T-helper 1 cell treated with Interleukin-12 subunit alpha and Interleukin-12 subunit beta and Interleukin-4 antibody, amounts not matched to agents 30 ng/mL and 1 ng/mL, for 36 hours (primary cell): Measurements from ENCODE around the gene PPM1D. TPM values are rescaled to one million over a fixed set of nuclear protein-coding genes. Genes with fewer than 3 reads are reported as not detected.
"Not testable (repeated sequence)": the region's sequence is repeated elsewhere in the genome, so short reads cannot be mapped to it uniquely, and the experiment has no call there.

Experiments
- intact Hi-C: fragments of 100-400 bp; cut with micrococcal nuclease; formaldehyde crosslinking; loops from one replicate; pipeline ENCODE4 v1.15.1; 2024
- total RNA-seq: library from RNA; stranded (reverse); gene quantifications from 2 replicates; pipeline ENCODE4 v1.2.3, GENCODE V29; 2022

The PPM1D gene
- total RNA-seq, 1 donor from 2014 or later, result 20.4 TPM

- intact Hi-C loops, result not testable (repeated sequence)
Measured at GRCh38 chr17:60593441-60594036, 6.5 kb upstream of the PPM1D start.

DNA sequence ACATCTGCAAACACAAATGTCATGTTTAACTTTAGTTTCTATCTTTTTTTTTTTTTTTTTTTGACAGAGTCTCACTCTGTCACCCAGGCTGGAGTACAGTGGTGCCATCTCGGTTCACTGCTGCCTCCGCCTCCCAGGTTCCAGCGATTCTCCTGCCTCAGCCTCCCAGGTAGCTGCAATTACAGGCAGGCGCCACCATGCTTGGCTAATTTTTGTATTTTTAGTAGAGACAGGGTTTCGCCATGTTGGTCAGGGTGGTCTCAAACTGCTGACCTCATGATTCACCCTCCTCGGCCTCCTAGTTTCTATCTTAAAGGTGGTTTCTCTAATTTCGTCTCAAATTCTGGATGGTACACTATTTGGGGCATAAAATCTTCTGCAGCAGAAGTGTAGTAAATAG lies 5.8 kb upstream of the PPM1D start:
- intact Hi-C loops, result not testable (repeated sequence)

DNA sequence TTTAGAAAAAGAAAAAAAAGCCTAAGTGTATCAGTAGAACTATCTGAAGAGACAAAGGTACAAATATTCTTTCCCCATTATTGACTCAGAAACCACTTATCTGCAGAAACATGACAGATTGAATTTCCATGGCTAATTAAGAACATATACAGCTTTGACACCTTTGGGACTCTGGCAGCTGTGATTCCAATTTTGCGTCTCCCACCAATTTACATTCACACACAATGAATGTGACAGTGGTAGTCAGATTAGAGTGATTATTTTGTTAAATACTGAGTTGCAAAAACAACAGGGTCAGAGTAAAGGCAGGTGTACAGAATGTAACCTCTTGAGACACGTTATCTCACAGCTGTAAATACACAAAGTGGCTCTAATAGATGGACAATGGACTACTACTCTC lies 5.3 kb upstream of the PPM1D start:
- intact Hi-C loops, result loop anchor here (5.0 kb wide), 1 partner anchor 632 kb away; the partner anchor contains the start of gene RNFT1

GRCh38 chr17:60597297-60597696 lies 2.7 kb upstream of the PPM1D start:
- intact Hi-C loops, result loop anchor here (5.0 kb wide), 1 partner anchor 635 kb away; the partner anchor contains the start of gene RNFT1

GRCh38 chr17:60598001-60598736 lies 1.8 kb upstream of the PPM1D start:
- intact Hi-C loops, result loop anchor here (5.0 kb wide), 1 partner anchor 636 kb away; the partner anchor contains the start of gene RNFT1

DNA sequence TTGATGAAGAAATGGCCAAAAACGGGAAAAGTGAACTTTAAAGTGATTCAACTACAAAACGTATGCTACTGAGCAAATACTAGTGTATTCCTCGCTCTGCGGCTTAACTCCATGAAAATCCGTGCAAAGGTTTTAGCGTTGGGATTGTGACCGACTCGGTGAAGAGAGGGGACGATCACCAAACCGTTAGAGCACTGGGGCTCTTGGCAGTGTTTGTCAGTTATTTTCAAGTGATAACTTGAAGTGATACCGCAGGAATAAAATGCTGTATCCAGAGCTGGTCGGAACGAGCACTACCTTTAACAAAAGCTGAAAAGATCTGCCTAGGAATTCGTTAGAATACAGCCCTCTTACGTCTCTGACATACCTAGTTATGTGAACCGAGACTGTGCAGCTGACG lies 773 bp upstream of the PPM1D start:
- intact Hi-C loops, result loop anchor here (5.0 kb wide), 1 partner anchor 637 kb away; the partner anchor contains the start of gene RNFT1

DNA sequence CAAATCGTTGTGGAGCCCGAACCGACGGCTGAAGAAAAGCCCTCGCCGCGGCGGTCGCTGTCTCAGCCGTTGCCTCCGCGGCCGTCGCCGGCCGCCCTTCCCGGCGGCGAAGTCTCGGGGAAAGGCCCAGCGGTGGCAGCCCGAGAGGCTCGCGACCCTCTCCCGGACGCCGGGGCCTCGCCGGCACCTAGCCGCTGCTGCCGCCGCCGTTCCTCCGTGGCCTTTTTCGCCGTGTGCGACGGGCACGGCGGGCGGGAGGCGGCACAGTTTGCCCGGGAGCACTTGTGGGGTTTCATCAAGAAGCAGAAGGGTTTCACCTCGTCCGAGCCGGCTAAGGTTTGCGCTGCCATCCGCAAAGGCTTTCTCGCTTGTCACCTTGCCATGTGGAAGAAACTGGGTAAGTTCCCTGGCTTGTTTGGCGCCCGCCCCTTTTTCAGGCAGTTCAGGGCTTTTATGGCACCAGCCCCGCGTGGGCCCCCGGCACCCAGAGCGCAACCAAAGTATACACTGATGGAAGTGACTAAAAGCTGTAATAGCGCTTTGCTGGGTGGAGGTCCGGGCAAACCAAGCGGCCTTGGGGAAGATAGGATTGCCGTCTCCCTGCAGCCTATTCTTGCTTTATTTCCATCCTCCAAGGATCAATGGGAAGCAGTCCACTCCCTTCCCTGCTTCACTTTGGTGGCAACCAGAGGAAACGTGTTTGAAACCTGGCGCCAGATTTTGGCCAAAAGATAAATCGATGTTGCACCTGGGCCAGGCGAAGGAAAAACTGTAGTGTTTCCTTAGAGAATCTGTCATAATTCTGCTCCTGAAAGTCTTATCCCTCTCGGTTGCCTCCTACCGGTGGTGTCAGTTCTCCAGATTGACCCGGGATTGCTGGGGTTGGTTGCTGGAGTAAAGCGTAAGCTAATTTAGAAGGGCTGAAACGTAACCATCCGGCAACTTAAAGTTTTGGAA lies 775 bp downstream of the PPM1D start:
- intact Hi-C loops, result loop anchor here (1.0 to 10.0 kb wide), 10 partner anchors 23 to 1036 kb away; partner anchors contain the start of genes BCAS3, CLTC, DHX40 and RPS6KB1

GRCh38 chr17:60601447-60602384 lies 1.7 kb downstream of the PPM1D start:
- intact Hi-C loops, result loop anchor here (1.0 to 10.0 kb wide), 7 partner anchors 37 to 1037 kb away; partner anchors contain the start of genes CLTC, DHX40, RPS6KB1 and TUBD1

DNA sequence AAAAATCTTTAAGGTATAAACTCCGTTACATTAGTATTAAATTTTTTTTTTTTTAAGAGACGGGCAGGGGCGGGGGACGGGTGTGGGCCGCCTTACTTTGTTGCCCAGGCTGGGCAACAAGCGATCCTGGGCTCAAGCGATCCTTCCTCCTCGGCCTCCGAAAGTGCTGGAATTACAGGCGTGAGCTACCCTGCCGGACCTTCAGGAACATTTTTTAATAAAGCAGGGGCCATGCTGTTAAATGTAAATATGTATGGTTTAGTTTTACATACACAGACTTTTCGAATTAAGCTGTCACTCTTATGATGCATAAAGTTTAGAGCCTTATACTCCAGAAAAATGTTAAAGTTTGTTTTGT lies 2.4 kb downstream of the PPM1D start:
- intact Hi-C loops, result loop anchor here (10.0 kb wide), 2 partner anchors 468 to 1038 kb away; partner anchors contain the start of gene DHX40

GRCh38 chr17:60602871-60603270 lies 2.9 kb downstream of the PPM1D start:
- intact Hi-C loops, result loop anchor here (10.0 kb wide), 2 partner anchors 468 to 1038 kb away; partner anchors contain the start of gene DHX40

- intact Hi-C loops, result loop anchor here (10.0 kb wide), 2 partner anchors 469 to 1039 kb away; partner anchors contain the start of gene DHX40
Measured at GRCh38 chr17:60603477-60603876, 3.5 kb downstream of the PPM1D start.

GRCh38 chr17:60604686-60605334 lies 4.8 kb downstream of the PPM1D start:
- intact Hi-C loops, result loop anchor here (10.0 kb wide), 2 partner anchors 470 to 1040 kb away; partner anchors contain the start of gene DHX40

DNA sequence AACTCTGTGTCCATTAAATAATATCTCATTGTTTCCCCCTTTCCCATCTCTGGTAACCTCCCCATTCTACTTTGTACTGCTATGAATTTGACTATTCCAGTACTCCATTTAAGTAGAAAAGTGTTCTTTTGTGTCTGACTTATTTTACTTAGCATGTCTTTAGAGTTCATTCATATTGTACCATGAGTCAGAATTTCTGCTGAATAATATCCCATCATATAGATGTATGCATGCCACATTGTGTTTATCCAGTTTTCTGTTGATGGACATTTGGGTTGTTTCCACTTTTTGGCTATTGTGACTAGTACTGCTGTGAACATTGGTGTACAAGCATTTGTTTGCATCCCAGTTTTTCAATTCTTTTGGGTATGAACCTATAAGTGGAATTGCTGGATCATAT lies 6.0 kb downstream of the PPM1D start:
- intact Hi-C loops, result loop anchor here (10.0 kb wide), 2 partner anchors 471 to 1041 kb away; partner anchors contain the start of gene DHX40

GRCh38 chr17:60610473-60610872 lies 10.5 kb downstream of the PPM1D start:
- intact Hi-C loops, result no loop called here

DNA sequence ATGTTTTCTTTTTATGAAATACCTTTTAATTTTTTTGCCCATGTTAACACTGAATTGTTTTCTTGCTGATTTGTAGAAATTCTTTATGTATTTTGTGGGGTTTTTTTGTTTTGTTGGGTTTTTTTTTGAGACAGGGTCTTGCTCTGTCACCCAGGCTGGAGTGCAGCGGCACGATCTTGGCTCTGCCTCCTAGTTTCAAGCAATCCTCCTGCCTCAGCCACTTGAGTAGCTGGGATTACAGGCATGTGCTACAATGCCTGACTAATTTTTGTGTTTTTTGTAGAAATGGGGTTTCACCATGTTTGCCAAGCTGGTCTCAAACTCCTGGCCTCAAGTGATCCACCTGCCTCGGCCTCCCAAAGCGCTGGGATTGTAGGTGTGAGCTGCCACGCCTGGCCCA lies 11.3 kb downstream of the PPM1D start:
- intact Hi-C loops, result not testable (repeated sequence)

GRCh38 chr17:60613325-60613724 lies 13.3 kb downstream of the PPM1D start:
- intact Hi-C loops, result no loop called here

DNA sequence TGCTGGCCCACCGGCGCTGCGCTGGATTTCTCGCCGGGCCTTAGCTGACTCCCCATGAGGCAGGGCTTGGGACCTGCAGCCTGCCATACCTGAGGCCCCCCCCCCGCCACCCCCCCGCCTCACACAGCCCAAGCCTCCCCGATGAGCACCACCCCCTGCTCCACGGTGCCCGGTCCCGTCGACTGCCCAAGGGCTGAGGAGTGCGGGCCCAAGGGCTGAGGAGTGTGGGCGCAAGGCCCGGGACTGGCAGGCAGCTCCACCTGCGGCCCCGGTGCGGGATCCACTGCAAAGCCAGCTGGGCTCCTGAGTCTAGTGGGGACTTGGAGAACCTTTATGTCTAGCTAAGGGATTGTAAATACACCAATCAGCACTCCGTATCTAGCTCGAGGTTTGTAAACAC lies 13.8 kb downstream of the PPM1D start:
- intact Hi-C loops, result not testable (repeated sequence)

DNA sequence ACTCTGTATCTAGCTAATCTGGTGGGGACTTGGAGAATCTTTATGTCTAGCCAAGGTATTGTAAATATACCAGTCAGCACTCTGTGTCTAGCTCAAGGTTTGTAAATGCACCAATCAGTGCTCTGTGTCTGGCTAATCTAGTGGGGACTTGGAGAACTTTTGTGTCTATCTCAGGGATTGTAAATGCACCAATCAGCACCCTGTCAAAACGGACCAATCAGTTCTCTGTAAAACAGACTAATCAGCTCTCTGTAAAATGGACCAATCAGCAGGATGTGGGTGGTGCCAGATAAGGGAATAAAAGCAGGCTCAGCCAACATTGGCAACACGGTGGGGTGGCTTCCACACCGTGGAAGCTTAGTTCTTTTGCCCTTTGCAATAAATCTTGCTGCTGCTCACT lies 14.3 kb downstream of the PPM1D start:
- intact Hi-C loops, result not testable (repeated sequence)

GRCh38 chr17:60615108-60615507 lies 15.1 kb downstream of the PPM1D start:
- intact Hi-C loops, result no loop called here
